ENCODE results near the gene IDS. TPM values are rescaled to one million over a fixed set of nuclear protein-coding genes. Genes with fewer than 3 reads are reported as not detected.

The IDS gene
- total and polyA plus RNA-seq, 2 donors (not counting 3 experiments of a cell fraction or from before 2014, with no cell fraction given) = 35.2 to 44.0 TPM

DNA sequence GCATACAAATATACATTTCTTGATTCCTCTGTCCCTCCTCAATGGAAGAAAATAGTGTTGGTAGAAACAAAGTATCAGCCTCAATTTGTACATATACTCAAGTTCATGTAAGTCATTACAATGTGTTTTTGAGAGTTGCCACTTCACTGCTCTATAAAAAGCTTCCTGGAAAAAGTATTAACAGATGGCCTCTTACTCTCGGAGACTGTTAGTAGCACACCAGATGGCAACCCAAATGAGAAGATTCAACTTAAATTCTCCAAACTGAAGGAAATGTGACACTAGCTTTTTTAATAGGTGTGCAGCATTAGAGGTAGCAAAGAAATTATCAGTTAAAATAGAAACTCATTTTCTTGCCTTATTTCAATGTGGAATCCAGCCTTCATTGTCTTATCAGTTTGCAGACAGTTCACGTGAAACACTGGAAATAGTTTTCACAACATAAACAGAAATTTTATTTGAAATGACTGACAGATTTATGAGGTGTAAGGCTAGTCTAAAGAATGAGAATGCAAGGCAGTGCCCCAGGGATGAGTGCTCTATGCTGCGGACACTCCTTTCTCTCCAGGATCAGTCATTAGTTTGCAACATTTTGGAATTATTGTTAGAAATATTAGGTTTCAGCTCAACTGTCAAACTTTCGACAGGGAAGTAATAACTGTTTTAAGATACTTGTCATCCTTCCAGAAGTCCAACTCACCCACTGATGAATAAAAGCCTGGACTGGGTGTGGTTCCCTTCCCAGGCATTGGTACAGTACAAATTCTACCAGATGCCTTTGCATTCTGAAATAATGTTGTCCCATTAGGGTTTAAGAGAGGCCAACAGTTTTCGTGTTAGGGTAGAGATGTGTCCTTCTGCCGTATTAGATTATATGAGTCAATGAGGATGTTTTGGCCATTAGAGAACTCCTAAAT, 50.9 kb downstream of the IDS start:
- BruUV-seq (replicated peaks) = no TSS peak
- Histone ChIP-seq H3K9ac (replicated peaks; ENCODE audit: extremely low read depth, insufficient read depth, low read length) (no peak overlapping the region), H3K9me3 (replicated peaks; ENCODE audit: control insufficient read depth, insufficient read depth, low read length) (no peaks in the 10 kb centered on the region), H3K36me3 (ENCODE audit: control insufficient read depth in 2 of 2, extremely low read depth in 1 of 2, insufficient read depth in 2 of 2, low read length in 2 of 2) (no peaks in the 10 kb centered on the region), H3K4me3 (replicated peaks in 1 of 3; ENCODE audit: insufficient read depth in 1 of 3, low read depth in 1 of 3, low read length in 3 of 3) (no peak overlapping the region), H3K79me2 (ENCODE audit: control insufficient read depth, insufficient read depth, low read length) (no peaks in the 10 kb centered on the region), H3K9me1 (replicated peaks; ENCODE audit: control insufficient read depth, extremely low read depth, insufficient read depth, low read length) (no peaks in the 10 kb centered on the region), H3K4me2 (ENCODE audit: insufficient read depth, low read length) (no peak overlapping the region), H2AFZ (ENCODE audit: low read depth, low read length) (no peak overlapping the region), H4K20me1 (replicated peaks; ENCODE audit: control insufficient read depth, extremely low read depth, insufficient read depth, low read length) (no peaks in the 10 kb centered on the region), H3K27ac (ENCODE audit: insufficient read depth, low read depth, low read length) (no peak overlapping the region), H3K27me3 (ENCODE audit: control insufficient read depth in 2 of 2, insufficient read depth in 2 of 2, low read length in 2 of 2) (no peaks in the 10 kb centered on the region), H3K4me1 (ENCODE audit: control insufficient read depth, extremely low read depth, insufficient read depth, low read length) (peaks cover 3% of the 10 kb centered on the region)
- no peak for DNase-seq (ENCODE audit: low read depth, low spot score)
- TF ChIP-seq POLR2AphosphoS5 (IDR thresholded peaks at IDR 0.05; ENCODE audit: insufficient read depth, low read depth, low read length) (no peak), JUN (IDR thresholded peaks at IDR 0.05; ENCODE audit: borderline replicate concordance, insufficient read depth, insufficient read length, low read depth) (no peak), POLR2A (IDR thresholded peaks at IDR 0.05; ENCODE audit: low read depth, low read length) (no peak), GATA2 (IDR thresholded peaks at IDR 0.05; ENCODE audit: insufficient read depth, insufficient read length, low read depth, low read length) (no peak), EZH2 (IDR thresholded peaks at IDR 0.05; ENCODE audit: borderline replicate concordance, low read depth, low read length, severe bottlenecking) (no peak), FOS (IDR thresholded peaks at IDR 0.05; ENCODE audit: borderline replicate concordance, insufficient read depth, low read length) (no peak)
- TF ChIP-seq, protein P1, sequence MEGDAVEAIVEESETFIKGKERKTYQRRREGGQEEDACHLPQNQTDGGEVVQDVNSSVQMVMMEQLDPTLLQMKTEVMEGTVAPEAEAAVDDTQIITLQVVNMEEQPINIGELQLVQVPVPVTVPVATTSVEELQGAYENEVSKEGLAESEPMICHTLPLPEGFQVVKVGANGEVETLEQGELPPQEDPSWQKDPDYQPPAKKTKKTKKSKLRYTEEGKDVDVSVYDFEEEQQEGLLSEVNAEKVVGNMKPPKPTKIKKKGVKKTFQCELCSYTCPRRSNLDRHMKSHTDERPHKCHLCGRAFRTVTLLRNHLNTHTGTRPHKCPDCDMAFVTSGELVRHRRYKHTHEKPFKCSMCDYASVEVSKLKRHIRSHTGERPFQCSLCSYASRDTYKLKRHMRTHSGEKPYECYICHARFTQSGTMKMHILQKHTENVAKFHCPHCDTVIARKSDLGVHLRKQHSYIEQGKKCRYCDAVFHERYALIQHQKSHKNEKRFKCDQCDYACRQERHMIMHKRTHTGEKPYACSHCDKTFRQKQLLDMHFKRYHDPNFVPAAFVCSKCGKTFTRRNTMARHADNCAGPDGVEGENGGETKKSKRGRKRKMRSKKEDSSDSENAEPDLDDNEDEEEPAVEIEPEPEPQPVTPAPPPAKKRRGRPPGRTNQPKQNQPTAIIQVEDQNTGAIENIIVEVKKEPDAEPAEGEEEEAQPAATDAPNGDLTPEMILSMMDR (IDR thresholded peaks at IDR 0.05; ENCODE audit: extremely low read depth in 1 of 2, insufficient read depth in 1 of 2, low read depth in 1 of 2, low read length in 2 of 2) = no peak
- FAIRE-seq = no peak
- CTCF ChIA-PET = no interaction called here
- intact Hi-C loops (cut with micrococcal nuclease) (no loop called here), dilution Hi-C loops (cut with MboI; ENCODE audit: extremely low pct_ligation_motif_present, low sequenced_read_pairs) (no loop called here)
- POLR2A ChIA-PET = no interaction called here

Data from endothelial cell of umbilical vein (primary cell).